Neuron (in vitro differentiated cells): ENCODE results near the gene IKZF4.
"Not testable (repeated sequence)": the region's sequence is repeated elsewhere in the genome, so short reads cannot be mapped to it uniquely, and the experiment has no call there.

Source experiments
- H2AFZ ChIP-seq: one replicate; pipeline ENCODE4 v1.6.1; 2013; ENCODE audit warnings: low read depth, mild to moderate bottlenecking, inconsistent platforms, low read length, moderate library complexity
- H3K27me3 ChIP-seq: one replicate; pipeline ENCODE4 v1.6.1; 2013; ENCODE audit warnings: low read length; ENCODE audit not compliant: insufficient read depth
- H3K36me3 ChIP-seq: one replicate; pipeline ENCODE4 v1.6.1; 2013; ENCODE audit warnings: low read length; ENCODE audit not compliant: insufficient read depth
- H3K4me1 ChIP-seq: one replicate; pipeline ENCODE4 v1.6.1; 2013; ENCODE audit warnings: low read length; ENCODE audit not compliant: insufficient read depth
- H3K4me3 ChIP-seq: 2 replicates; pipeline ENCODE4 v1.5.1; 2013; ENCODE audit warnings: mild to moderate bottlenecking, low read length, moderate library complexity
- H3K9me3 ChIP-seq: one replicate; pipeline ENCODE4 v1.6.1; 2013; ENCODE audit warnings: low read length

IKZF4 gene

GRCh38 chr12:56034586-56035332 is 13.9 kb downstream of the IKZF4 start:
- H3K27me3 ChIP-seq, result no peaks in the 10 kb centered on the region
- no peak overlapping the region for H3K4me3 ChIP-seq
- H3K4me1 ChIP-seq, result peaks cover 5% of the 10 kb centered on the region
- peaks cover 82% of the 10 kb centered on the region for H3K36me3 ChIP-seq
- H3K9me3 ChIP-seq, result no peaks in the 10 kb centered on the region
- no peak overlapping the region for H2AFZ ChIP-seq

GRCh38 chr12:56037161-56037560 is 16.3 kb downstream of the IKZF4 start:
- Histone ChIP-seq H3K4me3 (no peak overlapping the region), H2AFZ (no peak overlapping the region), H3K27me3 (no peaks in the 10 kb centered on the region), H3K4me1 (peaks cover 8% of the 10 kb centered on the region), H3K9me3 (no peaks in the 10 kb centered on the region), H3K36me3 (peaks cover 63% of the 10 kb centered on the region)

- Histone ChIP-seq H3K27me3 (no peaks in the 10 kb centered on the region), H3K4me1 (peaks cover 14% of the 10 kb centered on the region), H2AFZ (no peak overlapping the region), H3K36me3 (peaks cover 57% of the 10 kb centered on the region), H3K9me3 (no peaks in the 10 kb centered on the region), H3K4me3 (no peak overlapping the region)
These were observed 17.3 kb downstream of the IKZF4 start for GRCh38 chr12:56038022-56038655.

GRCh38 chr12:56040151-56040550 is 19.3 kb downstream of the IKZF4 start:
- no peaks in the 10 kb centered on the region for H3K9me3 ChIP-seq
- no peak overlapping the region for H3K4me3 ChIP-seq
- H3K4me1 ChIP-seq, result peaks cover 20% of the 10 kb centered on the region
- H3K27me3 ChIP-seq, result no peaks in the 10 kb centered on the region
- H2AFZ ChIP-seq, result no peak overlapping the region
- peaks cover 62% of the 10 kb centered on the region for H3K36me3 ChIP-seq

GRCh38 chr12:56040963-56041551 is 20.2 kb downstream of the IKZF4 start:
- Histone ChIP-seq H2AFZ (peak overlapping the region; percentile 73), H3K9me3 (no peaks in the 10 kb centered on the region), H3K36me3 (peaks cover 58% of the 10 kb centered on the region), H3K4me1 (peaks cover 20% of the 10 kb centered on the region), H3K27me3 (no peaks in the 10 kb centered on the region), H3K4me3 (peak overlapping the region; percentile 42)

GRCh38 chr12:56041552-56042429 is 20.9 kb downstream of the IKZF4 start, which contains the start of gene RPS26:
Gene RPS26 (plus strand): TSS chr12:56041918. CDS start chr12:56042167, 249 bp downstream.
- Histone ChIP-seq H3K9me3 (no peaks in the 10 kb centered on the region), H3K4me1 (peaks cover 20% of the 10 kb centered on the region), H3K36me3 (peaks cover 51% of the 10 kb centered on the region)

GRCh38 chr12:56042430-56042813 is 21.6 kb downstream of the IKZF4 start:
- not testable (repeated sequence) for H3K9me3 ChIP-seq, H3K27me3 ChIP-seq, H2AFZ ChIP-seq
- peaks cover 44% of the 10 kb centered on the region for H3K36me3 ChIP-seq
- peaks cover 19% of the 10 kb centered on the region for H3K4me1 ChIP-seq
- H3K4me3 ChIP-seq, result peak overlapping the region; percentile 91

More at GRCh38 chr12:56041552-56042429, 20.9 kb downstream of the IKZF4 start, which contains the start of gene RPS26:
- Histone ChIP-seq H3K4me3 (peak within 1 kb of the TSS; percentile 91), H2AFZ (peak within 1 kb of the TSS; percentile 78), H3K27me3 (no peaks in the 10 kb centered on the region)

- H2AFZ ChIP-seq, result no peak overlapping the region
- no peaks in the 10 kb centered on the region for H3K27me3 ChIP-seq
- peak overlapping the region; percentile 91 for H3K4me3 ChIP-seq
- H3K36me3 ChIP-seq, result peaks cover 41% of the 10 kb centered on the region
- no peaks in the 10 kb centered on the region for H3K9me3 ChIP-seq
- H3K4me1 ChIP-seq, result peaks cover 15% of the 10 kb centered on the region
These were observed 22.0 kb downstream of the IKZF4 start for GRCh38 chr12:56042843-56043242.

- Histone ChIP-seq H3K36me3 (peaks cover 29% of the 10 kb centered on the region), H3K9me3 (no peaks in the 10 kb centered on the region), H2AFZ (no peak overlapping the region), H3K4me3 (no peak overlapping the region), H3K27me3 (no peaks in the 10 kb centered on the region), H3K4me1 (peaks cover 12% of the 10 kb centered on the region)
These were observed 25.4 kb downstream of the IKZF4 start for GRCh38 chr12:56046027-56046780.

GRCh38 chr12:56053407-56053893 is 32.6 kb downstream of the IKZF4 start:
- Histone ChIP-seq H3K27me3 (no peaks in the 10 kb centered on the region), H3K36me3 (no peaks in the 10 kb centered on the region), H3K4me3 (no peak overlapping the region), H3K9me3 (no peaks in the 10 kb centered on the region), H2AFZ (no peak overlapping the region), H3K4me1 (no peaks in the 10 kb centered on the region)

- not testable (repeated sequence) for H3K4me3 ChIP-seq, H3K36me3 ChIP-seq, H3K27me3 ChIP-seq, H3K4me1 ChIP-seq, H3K9me3 ChIP-seq, H2AFZ ChIP-seq
These were observed 39.1 kb downstream of the IKZF4 start for GRCh38 chr12:56059964-56060363.

- Histone ChIP-seq H3K27me3 (no peaks in the 10 kb centered on the region), H3K36me3 (no peaks in the 10 kb centered on the region), H3K4me3 (no peak overlapping the region), H3K9me3 (no peaks in the 10 kb centered on the region), H2AFZ (no peak overlapping the region), H3K4me1 (no peaks in the 10 kb centered on the region)
These were observed 41.1 kb downstream of the IKZF4 start for GRCh38 chr12:56061982-56062381.
